Stomach (tissue), 9 donors: ENCODE results near the gene GPX8. TPM values are rescaled to one million over a fixed set of nuclear protein-coding genes. Genes with fewer than 3 reads are reported as not detected.

Source experiments
- DNase-seq, 2 donors: peaks; one replicate each; pipeline versions ENCODE4 v3.0.0 to v3.0.0-alpha.2; 2013 to 2019
- H3K27ac ChIP-seq, 5 donors: fragments of 200-600 bp in 4 of 5; sonication (generic) in 4 of 5; one replicate each; pipeline ENCODE4 v1.5.1; 2013 to 2019; ENCODE audit warnings: mild to moderate bottlenecking in 1 of 5, moderate library complexity in 1 of 5
- H3K27me3 ChIP-seq, 3 donors: fragments of 200-600 bp; sonication (generic); one replicate each; pipeline ENCODE4 v1.5.1; 2017 to 2019; ENCODE audit warnings: mixed run types in 1 of 3
- H3K36me3 ChIP-seq, 4 donors: fragments of 200-600 bp; sonication (generic); 1 replicate in 3 of 4; 2 replicates in 1 of 4; pipeline ENCODE4 v1.5.1; 2016 to 2019
- H3K4me1 ChIP-seq, 4 donors: fragments of 200-600 bp; sonication (generic); one replicate each; pipeline ENCODE4 v1.5.1; 2016 to 2019
- H3K4me3 ChIP-seq, 4 donors: fragments of 200-600 bp; sonication (generic) in 3 of 4; one replicate each; pipeline ENCODE4 v1.5.1; 2016 to 2019; ENCODE audit warnings: mild to moderate bottlenecking in 1 of 4
- H3K9me3 ChIP-seq, 4 donors: fragments of 200-600 bp; sonication (generic); one replicate each; pipeline ENCODE4 v1.5.1; 2016 to 2019
- EP300 ChIP-seq: sonication (generic); formaldehyde crosslinking; IDR thresholded peaks from one replicate; pipeline ENCODE4 v1.6.1; 2017; ENCODE audit warnings: antibody characterized with exemption
- POLR2A ChIP-seq, 4 donors: fragments of 450-650 bp; IDR thresholded peaks; one replicate each; pipeline ENCODE4 v1.6.1; 2016; ENCODE audit warnings: antibody characterized with exemption in 4 of 4, control low read depth in 2 of 4, mild to moderate bottlenecking in 1 of 4, moderate library complexity in 1 of 4
- POLR2AphosphoS5 ChIP-seq, 3 donors: sonication (generic); formaldehyde crosslinking; IDR thresholded peaks; one replicate each; pipeline ENCODE4 v1.6.1; 2016; ENCODE audit warnings: antibody characterized with exemption in 3 of 3
- WGBS, 5 donors: extraction: QIAGEN DNeasy Blood & Tissue Kit in 3 of 5; methylation state at CpG; one replicate each; pipeline versions ENCODE4 v1.1.5 to v1.1.7; 2013 to 2018; 5-methylcytosine and 5-hydroxymethylcytosine counted together
- intact Hi-C: fragments of 100-400 bp; cut with DNase I; formaldehyde crosslinking; loops from one replicate; pipeline ENCODE4 v1.15.1; 2023; ENCODE audit warnings: low total_unique reads
- polyA plus RNA-seq, 3 donors: library from polyadenylated mRNA; stranded (reverse); fragments of 200-250 nt; gene quantifications; one replicate each; pipeline ENCODE4 v1.2.3, GENCODE V29; 2013
- small RNA-seq, 4 donors: library from RNA; depleted of rRNA; stranded (forward); fragments of <200 nt; gene quantifications; one replicate each; pipeline ENCODE3, GENCODE V24; 2016
- total RNA-seq, 5 donors: library from RNA; depleted of rRNA; stranded (reverse); fragments of >200 nt; gene quantifications; one replicate each; pipeline versions ENCODE4 v1.1.0 to v1.2.3, GENCODE V29; 2014 to 2016
- TF ChIP-seq, protein P1 (sequence below), 7 experiments: fragments of 450-650 bp in 4 of 7; fragments of 200-600 bp in 3 of 7; sonication (generic) in 3 of 7; IDR thresholded peaks; one replicate each; pipeline ENCODE4 v1.5.1; 2016 to 2019; ENCODE audit warnings: antibody characterized with exemption in 7 of 7, control low read depth in 2 of 7, mild to moderate bottlenecking in 1 of 7
- donor health status: healthy with polysubstance abuse.
- donor health status: Bipolar disorder and iron deficiency.
- donor health status: healthy.

GPX8 gene
- total and polyA plus RNA-seq, 8 donors, result 0.89 to 26.1 (median 4.3) TPM; not detected in 1

DNA sequence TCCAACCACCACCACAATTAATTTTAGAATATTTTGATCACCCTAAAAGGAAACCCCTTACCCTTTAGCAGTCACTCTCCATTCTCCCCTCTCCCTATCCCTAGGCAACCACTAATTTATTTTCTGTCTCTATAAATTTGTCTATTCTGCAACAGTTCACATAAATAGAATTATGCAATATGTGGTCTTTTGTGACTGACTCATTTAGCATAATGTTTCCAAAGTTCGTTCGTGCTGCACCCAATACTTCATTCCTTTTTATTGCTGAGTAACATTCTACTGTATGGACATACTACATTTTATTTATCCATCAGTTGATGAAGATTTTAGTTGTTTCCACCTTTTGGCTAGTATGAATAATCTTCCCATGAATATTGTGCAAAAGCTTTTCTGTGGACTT, 31.2 kb downstream of the GPX8 start:
- TF ChIP-seq POLR2A (IDR thresholded peaks at IDR 0.05) (no peak), POLR2AphosphoS5 (IDR thresholded peaks at IDR 0.05) (no peak), EP300 (no peak)
- TF ChIP-seq, protein P1, sequence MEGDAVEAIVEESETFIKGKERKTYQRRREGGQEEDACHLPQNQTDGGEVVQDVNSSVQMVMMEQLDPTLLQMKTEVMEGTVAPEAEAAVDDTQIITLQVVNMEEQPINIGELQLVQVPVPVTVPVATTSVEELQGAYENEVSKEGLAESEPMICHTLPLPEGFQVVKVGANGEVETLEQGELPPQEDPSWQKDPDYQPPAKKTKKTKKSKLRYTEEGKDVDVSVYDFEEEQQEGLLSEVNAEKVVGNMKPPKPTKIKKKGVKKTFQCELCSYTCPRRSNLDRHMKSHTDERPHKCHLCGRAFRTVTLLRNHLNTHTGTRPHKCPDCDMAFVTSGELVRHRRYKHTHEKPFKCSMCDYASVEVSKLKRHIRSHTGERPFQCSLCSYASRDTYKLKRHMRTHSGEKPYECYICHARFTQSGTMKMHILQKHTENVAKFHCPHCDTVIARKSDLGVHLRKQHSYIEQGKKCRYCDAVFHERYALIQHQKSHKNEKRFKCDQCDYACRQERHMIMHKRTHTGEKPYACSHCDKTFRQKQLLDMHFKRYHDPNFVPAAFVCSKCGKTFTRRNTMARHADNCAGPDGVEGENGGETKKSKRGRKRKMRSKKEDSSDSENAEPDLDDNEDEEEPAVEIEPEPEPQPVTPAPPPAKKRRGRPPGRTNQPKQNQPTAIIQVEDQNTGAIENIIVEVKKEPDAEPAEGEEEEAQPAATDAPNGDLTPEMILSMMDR (IDR thresholded peaks at IDR 0.05), result no peak
- no peak overlapping the region for H3K4me3 ChIP-seq
- peaks cover 0 to 16% (median 3%) of the 10 kb centered on the region in 4 donors for H3K4me1 ChIP-seq
- no peaks in the 10 kb centered on the region for H3K36me3 ChIP-seq
- intact Hi-C loops, result no loop called here
- H3K27me3 ChIP-seq, result peaks cover 0 to 53% (median 0%) of the 10 kb centered on the region in 3 donors
- H3K27ac ChIP-seq, result no peak overlapping the region
- DNase-seq, result no peak
- H3K9me3 ChIP-seq, result no peaks in the 10 kb centered on the region
- WGBS, 5 donors, result 80 to 93% (median 92%) methylated on average over 2 of the region's 2 CpGs

DNA sequence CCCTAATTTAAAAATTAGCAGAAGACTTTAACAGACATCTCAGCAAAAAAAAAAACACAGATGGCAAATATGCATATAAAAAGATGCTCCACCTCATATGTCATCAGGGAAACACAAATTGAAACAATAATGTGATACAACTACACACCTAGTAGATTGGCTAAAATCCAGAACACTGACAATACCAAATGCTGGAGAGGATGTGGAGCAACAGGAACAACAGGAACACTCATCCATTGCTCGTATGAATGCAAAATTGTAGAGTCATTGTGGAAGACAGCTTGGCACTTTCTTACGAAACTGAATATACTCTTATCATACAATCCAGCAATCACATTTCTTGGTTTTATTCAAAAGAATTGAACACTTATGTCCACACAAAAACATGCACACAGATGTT, 45.0 kb downstream of the GPX8 start:
- no peaks in the 10 kb centered on the region for H3K4me1 ChIP-seq
- intact Hi-C loops, result no loop called here
- peaks cover 0 to 15% (median 0%) of the 10 kb centered on the region in 3 donors for H3K27me3 ChIP-seq
- no peak for DNase-seq
- 53 to 77% (median 71%) methylated on average over 2 of the region's 2 CpGs for WGBS, 5 donors
- no peaks in the 10 kb centered on the region for H3K9me3 ChIP-seq
- H3K27ac ChIP-seq, result no peak overlapping the region
- TF ChIP-seq POLR2AphosphoS5 (IDR thresholded peaks at IDR 0.05) (no peak), EP300 (no peak), POLR2A (IDR thresholded peaks at IDR 0.05) (no peak)
- TF ChIP-seq, protein P1 (IDR thresholded peaks at IDR 0.05), result no peak
- H3K36me3 ChIP-seq, result no peaks in the 10 kb centered on the region
- no peak overlapping the region for H3K4me3 ChIP-seq

DNA sequence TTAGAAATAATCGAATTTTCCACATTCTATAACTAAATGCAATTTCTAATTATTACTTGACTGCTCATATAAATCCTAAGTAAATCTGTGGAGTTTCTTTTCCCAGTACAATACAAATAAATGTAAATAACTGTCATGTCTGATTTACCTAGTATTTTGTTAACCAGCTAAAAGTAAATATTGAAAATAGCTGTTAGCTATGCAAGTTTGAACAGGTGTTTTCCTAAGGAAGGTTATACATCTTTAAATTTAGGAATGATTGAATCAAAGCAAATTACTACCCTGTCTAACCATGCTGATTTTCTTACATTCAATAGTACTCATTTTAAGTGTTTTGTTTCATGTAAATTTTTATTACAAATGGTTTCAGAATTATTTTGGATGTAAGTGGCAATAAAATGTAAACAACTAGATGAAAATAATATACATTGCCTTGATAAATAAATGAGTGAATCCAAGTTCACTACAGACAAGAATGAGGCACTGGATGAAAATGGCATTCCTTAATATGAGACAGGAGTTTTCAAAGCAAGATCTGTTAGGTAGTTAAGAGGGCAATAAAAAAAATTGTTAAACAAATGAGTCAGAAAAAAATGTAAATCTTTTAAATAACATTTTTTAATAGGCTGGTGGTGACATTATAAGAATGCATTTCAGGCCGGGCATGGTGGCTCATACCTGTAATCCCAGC, 51.4 kb downstream of the GPX8 start:
- Histone ChIP-seq H3K27ac (no peak overlapping the region), H3K27me3 (peaks cover 0 to 10% (median 0%) of the 10 kb centered on the region in 3 donors), H3K9me3 (no peaks in the 10 kb centered on the region), H3K4me1 (no peaks in the 10 kb centered on the region), H3K4me3 (no peak overlapping the region), H3K36me3 (no peaks in the 10 kb centered on the region)
- no peak for DNase-seq
- intact Hi-C loops, result no loop called here
- WGBS, 5 donors, result 67 to 78% (median 74%) methylated on average over 2 of the region's 2 CpGs
- TF ChIP-seq, protein P1 (IDR thresholded peaks at IDR 0.05), result no peak
- TF ChIP-seq POLR2A (IDR thresholded peaks at IDR 0.05) (no peak), POLR2AphosphoS5 (IDR thresholded peaks at IDR 0.05) (no peak), EP300 (no peak)

Small RNA genes within 50 kb of the gene (small RNA-seq; reads per million reads assigned to genes)
- 0.08 to 0.41 (median 0.25) reads per million in 4 donors for gene MIR449A
- 0 reads per million in 4 donors for gene MIR449B
- gene MIR449C, result 0.41 to 1.7 (median 0.71) reads per million in 4 donors

Other genes with a start within 250 kb of the GPX8 start
- under 1 TPM in 1 of 5 donors, not detected in 4; 0.55 TPM for gene ESM1, start 174.6 kb upstream of the GPX8 start, total RNA-seq
- under 1 TPM; 0.15 to 0.61 (median 0.56) TPM for gene ESM1, start 174.6 kb upstream of the GPX8 start, polyA plus RNA-seq
- not detected for gene GZMK, start 135.9 kb upstream of the GPX8 start, total RNA-seq
- gene GZMK, start 135.9 kb upstream of the GPX8 start, polyA plus RNA-seq, result under 1 TPM in 2 of 3 donors, not detected in 1; 0.56 to 0.78 TPM
- gene GZMA, start 57.5 kb upstream of the GPX8 start, total RNA-seq, result 1 to 10 TPM in 3 of 5 donors, not detected in 2; 1.8 to 9.9 (median 4.2) TPM
- 1 to 10 TPM; 1.8 to 5.5 (median 3.4) TPM for gene GZMA, start 57.5 kb upstream of the GPX8 start, polyA plus RNA-seq
- not detected for gene CDC20B, start 13.0 kb downstream of the GPX8 start, total RNA-seq
- gene CDC20B, start 13.0 kb downstream of the GPX8 start, polyA plus RNA-seq, result not detected
- 1 to 10 TPM in 2 of 5 donors, not detected in 3; 4.1 to 4.6 TPM for gene MCIDAS, start 67.1 kb downstream of the GPX8 start, total RNA-seq
- 1 to 10 TPM in 1 of 3 donors, under 1 TPM in 2; 0.53 to 1.8 (median 0.62) TPM for gene MCIDAS, start 67.1 kb downstream of the GPX8 start, polyA plus RNA-seq
- gene CCNO, start 73.4 kb downstream of the GPX8 start, total RNA-seq, result 10 to 100 TPM in 1 of 5 donors, 1 to 10 TPM in 2, under 1 TPM in 1, not detected in 1; 0.55 to 32.1 (median 4.5) TPM
- 1 to 10 TPM; 6.4 to 8.5 (median 6.7) TPM for gene CCNO, start 73.4 kb downstream of the GPX8 start, polyA plus RNA-seq
- 10 to 100 TPM in 4 of 5 donors, 1 to 10 TPM in 1; 4.3 to 54.5 (median 18.8) TPM for gene DHX29, start 147.5 kb downstream of the GPX8 start, total RNA-seq
- 10 to 100 TPM in 1 of 3 donors, 1 to 10 TPM in 2; 6.5 to 10.7 (median 8.8) TPM for gene DHX29, start 147.5 kb downstream of the GPX8 start, polyA plus RNA-seq
- gene MTREX, start 147.8 kb downstream of the GPX8 start, total RNA-seq, result 100 to 1,000 TPM in 2 of 5 donors, 10 to 100 TPM in 3; 24.6 to 138 (median 48.7) TPM
- 10 to 100 TPM; 13.6 to 17.3 (median 14.7) TPM for gene MTREX, start 147.8 kb downstream of the GPX8 start, polyA plus RNA-seq